ENCODE data around the gene GRPR. TPM values are rescaled to one million over a fixed set of nuclear protein-coding genes. Genes with fewer than 3 reads are reported as not detected.

Gene GRPR
- total RNA-seq, 6 experiments from 2014 or later = not detected

GRCh38 chrX:16114611-16115010, 8.8 kb upstream of the GRPR start:
- ATAC-seq (no peak), DNase-seq (no peak)
- intact Hi-C loops (cut with DNase I) = no loop called here
- no peak overlapping the region for H3K27ac ChIP-seq
- H3K9me3 ChIP-seq = no peaks in the 10 kb centered on the region
- H3K36me3 ChIP-seq = no peaks in the 10 kb centered on the region
- 55% methylated on average over 4 of the region's 4 CpGs for WGBS (ENCODE audit: insufficient coverage, low coverage, low lambda C conversion rate, missing lambda C conversion rate)
- no peak overlapping the region for H3K4me3 ChIP-seq
- no peaks in the 10 kb centered on the region for H3K27me3 ChIP-seq
- TF ChIP-seq CTCF (IDR thresholded peaks at IDR 0.05) (no peak), POLR2A (IDR thresholded peaks at IDR 0.05) (no peak)
- H3K4me1 ChIP-seq = no peaks in the 10 kb centered on the region

GRCh38 chrX:16119353-16120220, 3.8 kb upstream of the GRPR start:
- H3K4me3 ChIP-seq = no peak overlapping the region
- no peak for ATAC-seq
- WGBS (ENCODE audit: insufficient coverage, low coverage, low lambda C conversion rate, missing lambda C conversion rate) = 56% methylated on average over 5 of the region's 5 CpGs
- no peak overlapping the region for H3K27ac ChIP-seq
- H3K9me3 ChIP-seq = no peaks in the 10 kb centered on the region
- no peaks in the 10 kb centered on the region for H3K36me3 ChIP-seq
- intact Hi-C loops (cut with DNase I) = no loop called here
- no peak for DNase-seq
- TF ChIP-seq POLR2A (IDR thresholded peaks at IDR 0.05) = no peak
- TF ChIP-seq CTCF (IDR thresholded peaks at IDR 0.05) = no peak
- H3K4me1 ChIP-seq = no peaks in the 10 kb centered on the region
- H3K27me3 ChIP-seq = peaks cover 0 to 11% of the 10 kb centered on the region in 2 donors

GRCh38 chrX:16120431-16120830, 2.9 kb upstream of the GRPR start:
- Histone ChIP-seq H3K9me3 (no peaks in the 10 kb centered on the region), H3K4me3 (no peak overlapping the region), H3K36me3 (no peaks in the 10 kb centered on the region), H3K27me3 (peaks cover 0 to 11% of the 10 kb centered on the region in 2 donors), H3K27ac (no peak overlapping the region), H3K4me1 (peaks cover 0 to 8% (median 2%) of the 10 kb centered on the region in 4 donors)
- DNase-seq (no peak), ATAC-seq (no peak)
- 81% methylated on average over 3 of the region's 3 CpGs for WGBS (ENCODE audit: insufficient coverage, low coverage, low lambda C conversion rate, missing lambda C conversion rate)
- intact Hi-C loops (cut with DNase I) = no loop called here
- TF ChIP-seq POLR2A (IDR thresholded peaks at IDR 0.05) (no peak), CTCF (IDR thresholded peaks at IDR 0.05) (no peak)

- peaks cover 0 to 19% of the 10 kb centered on the region in 2 donors for H3K27me3 ChIP-seq
- ATAC-seq = peak; percentile 34 to 52 (median 46)
- H3K36me3 ChIP-seq = no peaks in the 10 kb centered on the region
- H3K4me1 ChIP-seq = peaks cover 0 to 13% (median 4%) of the 10 kb centered on the region in 4 donors
- no peak for DNase-seq
- no peak for TF ChIP-seq POLR2A (IDR thresholded peaks at IDR 0.05)
- H3K4me3 ChIP-seq = no peak overlapping the region
- intact Hi-C loops (cut with DNase I) = no loop called here
- no peaks in the 10 kb centered on the region for H3K9me3 ChIP-seq
- 23% methylated on average over 6 of the region's 7 CpGs for WGBS (ENCODE audit: insufficient coverage, low coverage, low lambda C conversion rate, missing lambda C conversion rate)
- no peak overlapping the region for H3K27ac ChIP-seq
Measured at GRCh38 chrX:16124201-16124600, 836 bp downstream of the GRPR start.

GRCh38 chrX:16125520-16126149, 2.3 kb downstream of the GRPR start:
- Histone ChIP-seq H3K36me3 (no peaks in the 10 kb centered on the region), H3K4me1 (peaks cover 0 to 13% (median 4%) of the 10 kb centered on the region in 4 donors), H3K27ac (no peak overlapping the region), H3K9me3 (no peaks in the 10 kb centered on the region), H3K27me3 (peaks cover 0 to 19% of the 10 kb centered on the region in 2 donors), H3K4me3 (no peak overlapping the region)
- ATAC-seq (peak; percentile 62 to 75 (median 65)), DNase-seq (peak in 1 of 3 donors; percentile 33)
- intact Hi-C loops (cut with DNase I) = no loop called here
- WGBS (ENCODE audit: insufficient coverage, low coverage, low lambda C conversion rate, missing lambda C conversion rate) = 30% methylated on average over 5 of the region's 5 CpGs
- no peak for TF ChIP-seq CTCF (IDR thresholded peaks at IDR 0.05)
- no peak for TF ChIP-seq POLR2A (IDR thresholded peaks at IDR 0.05)
